Neural crest cell (in vitro differentiated cells): ENCODE measurements around the gene SMCP. TPM values are rescaled to one million over a fixed set of nuclear protein-coding genes. Genes with fewer than 3 reads are reported as not detected.

ENCODE experiments used
- DNase-seq: peaks from one replicate; pipeline ENCODE4 v3.0.0; 2021; ENCODE audit warnings: low read depth, mixed read lengths, low spot score
- H3K27ac Mint-ChIP-seq: one replicate; pipeline ENCODE4 v1.8.0; 2021; ENCODE audit warnings: mild to moderate bottlenecking, mixed read lengths; ENCODE audit not compliant: unreplicated experiment
- H3K27me3 Mint-ChIP-seq: 2 replicates; pipeline ENCODE4 v1.8.0; 2021; ENCODE audit warnings: low read depth, mild to moderate bottlenecking, mixed read lengths
- H3K36me3 Mint-ChIP-seq: 2 replicates; pipeline ENCODE4 v1.8.0; 2021; ENCODE audit warnings: low read depth, mild to moderate bottlenecking, mixed read lengths
- H3K4me1 Mint-ChIP-seq: 2 replicates; pipeline ENCODE4 v1.8.0; 2021; ENCODE audit warnings: mixed read lengths
- H3K4me3 Mint-ChIP-seq: one replicate; pipeline ENCODE4 v1.8.0; 2021; ENCODE audit warnings: mild to moderate bottlenecking, mixed read lengths
- H3K9me3 Mint-ChIP-seq: 2 replicates; pipeline ENCODE4 v1.8.0; 2021; ENCODE audit warnings: mixed read lengths
- total RNA-seq: library from RNA; stranded (reverse); gene quantifications from 2 replicates; pipeline ENCODE4 v1.2.1, GENCODE V29; 2021
- TF ChIP-seq, protein P1 (sequence below): fragments of 200-600 bp; sonication (generic); conservative IDR thresholded peaks from 2 replicates; pipeline ENCODE4 v1.5.0; 2021; ENCODE audit warnings: antibody characterized with exemption, mild to moderate bottlenecking

Gene SMCP
- total RNA-seq, 1 donor from 2014 or later: not detected

DNA sequence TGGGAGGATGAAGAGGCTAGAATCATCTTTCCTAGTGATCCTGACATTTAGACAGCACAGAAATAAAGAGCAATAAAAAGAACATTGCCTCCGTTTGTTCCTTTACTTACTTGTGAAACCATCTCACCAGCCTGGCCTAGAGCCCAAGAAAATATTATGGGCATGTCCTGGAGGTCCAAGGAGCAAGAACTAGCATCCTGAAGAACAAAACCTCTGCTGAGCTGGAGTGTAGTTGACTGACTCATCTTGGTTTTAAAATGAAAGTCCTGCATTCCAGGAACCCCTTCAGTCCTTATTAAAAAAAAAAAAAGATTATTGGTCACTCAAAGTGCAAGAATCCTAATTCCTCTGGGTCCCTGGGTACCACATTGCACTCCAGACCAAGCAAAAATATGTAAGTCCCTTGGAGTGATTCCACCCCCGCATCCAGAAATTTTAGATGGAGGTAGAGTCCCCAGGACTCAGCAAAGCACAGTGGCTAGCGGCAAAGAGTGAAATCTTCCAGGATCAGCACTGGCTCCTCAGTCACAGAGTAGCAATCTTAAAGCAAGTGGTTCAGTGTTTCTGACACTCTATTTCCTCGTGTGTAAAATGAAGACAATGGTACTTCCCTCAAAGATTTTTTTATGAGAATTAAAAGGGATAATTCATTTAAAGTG lies 7.0 kb downstream of the SMCP start:
- Mint-ChIP-seq H3K9me3 (peaks cover 5% of the 10 kb centered on the region), H3K27ac (no peak overlapping the region), H3K27me3 (no peaks in the 10 kb centered on the region), H3K36me3 (no peaks in the 10 kb centered on the region), H3K4me3 (no peak overlapping the region), H3K4me1 (no peaks in the 10 kb centered on the region)
- TF ChIP-seq, protein P1, sequence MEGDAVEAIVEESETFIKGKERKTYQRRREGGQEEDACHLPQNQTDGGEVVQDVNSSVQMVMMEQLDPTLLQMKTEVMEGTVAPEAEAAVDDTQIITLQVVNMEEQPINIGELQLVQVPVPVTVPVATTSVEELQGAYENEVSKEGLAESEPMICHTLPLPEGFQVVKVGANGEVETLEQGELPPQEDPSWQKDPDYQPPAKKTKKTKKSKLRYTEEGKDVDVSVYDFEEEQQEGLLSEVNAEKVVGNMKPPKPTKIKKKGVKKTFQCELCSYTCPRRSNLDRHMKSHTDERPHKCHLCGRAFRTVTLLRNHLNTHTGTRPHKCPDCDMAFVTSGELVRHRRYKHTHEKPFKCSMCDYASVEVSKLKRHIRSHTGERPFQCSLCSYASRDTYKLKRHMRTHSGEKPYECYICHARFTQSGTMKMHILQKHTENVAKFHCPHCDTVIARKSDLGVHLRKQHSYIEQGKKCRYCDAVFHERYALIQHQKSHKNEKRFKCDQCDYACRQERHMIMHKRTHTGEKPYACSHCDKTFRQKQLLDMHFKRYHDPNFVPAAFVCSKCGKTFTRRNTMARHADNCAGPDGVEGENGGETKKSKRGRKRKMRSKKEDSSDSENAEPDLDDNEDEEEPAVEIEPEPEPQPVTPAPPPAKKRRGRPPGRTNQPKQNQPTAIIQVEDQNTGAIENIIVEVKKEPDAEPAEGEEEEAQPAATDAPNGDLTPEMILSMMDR: no peak
- DNase-seq: no peak

DNA sequence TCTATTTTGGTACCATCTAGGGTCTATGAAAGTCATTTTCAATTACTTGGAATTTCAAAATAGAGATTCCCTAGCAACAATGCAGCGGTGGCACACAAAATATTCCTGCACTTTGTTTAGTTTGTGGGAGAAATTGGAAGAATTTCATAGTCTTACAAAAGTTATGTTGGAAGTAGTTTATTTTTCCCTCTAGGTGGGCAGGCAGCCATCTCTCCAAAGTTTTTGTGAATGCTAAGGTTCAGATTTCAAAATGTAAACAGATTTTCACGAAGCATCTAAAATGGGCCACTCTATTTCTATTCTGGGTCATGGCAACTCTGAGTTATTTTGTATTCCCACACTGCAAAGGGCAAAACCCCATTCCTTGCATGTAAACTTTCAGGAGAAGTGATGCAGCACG lies 8.0 kb downstream of the SMCP start:
- peaks cover 5% of the 10 kb centered on the region for H3K9me3 Mint-ChIP-seq
- TF ChIP-seq, protein P1: no peak
- H3K4me1 Mint-ChIP-seq: no peaks in the 10 kb centered on the region
- H3K4me3 Mint-ChIP-seq: no peak overlapping the region
- DNase-seq: no peak
- H3K36me3 Mint-ChIP-seq: no peaks in the 10 kb centered on the region
- no peak overlapping the region for H3K27ac Mint-ChIP-seq
- H3K27me3 Mint-ChIP-seq: no peaks in the 10 kb centered on the region

DNA sequence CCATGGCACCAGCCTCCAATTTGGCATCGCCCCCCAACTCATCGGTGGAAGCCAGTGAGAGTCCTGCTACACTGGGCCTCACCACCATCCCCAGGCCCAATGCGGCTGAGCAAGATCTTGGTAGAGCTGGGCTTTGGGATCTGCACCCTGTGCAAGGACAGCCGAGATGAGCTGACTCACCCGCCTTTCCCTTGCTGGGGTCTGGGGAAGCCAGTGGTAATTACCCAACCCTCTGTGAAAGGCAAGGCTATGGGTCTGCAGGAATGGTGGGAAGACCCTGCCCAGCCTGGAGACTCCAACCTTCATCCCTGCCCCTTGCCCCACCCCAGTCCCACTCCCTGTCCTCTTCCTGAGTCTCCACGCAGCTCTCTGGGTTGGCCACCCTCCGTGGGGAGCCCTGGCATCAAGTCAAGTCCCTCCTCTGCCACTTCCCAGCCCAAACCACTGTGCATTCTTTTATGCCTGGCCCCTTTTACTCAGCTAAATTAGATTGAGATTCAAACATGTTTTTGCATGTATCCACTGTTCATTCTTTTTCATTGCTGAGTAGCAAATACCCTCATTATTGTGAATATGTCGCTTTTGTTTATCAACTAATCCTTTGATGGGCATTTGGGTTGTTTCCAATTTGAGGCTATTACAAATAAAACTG lies 8.8 kb downstream of the SMCP start:
- H3K9me3 Mint-ChIP-seq: peaks cover 5% of the 10 kb centered on the region
- H3K36me3 Mint-ChIP-seq: no peaks in the 10 kb centered on the region
- no peak overlapping the region for H3K4me3 Mint-ChIP-seq
- no peaks in the 10 kb centered on the region for H3K27me3 Mint-ChIP-seq
- no peak for DNase-seq
- H3K4me1 Mint-ChIP-seq: no peaks in the 10 kb centered on the region
- no peak overlapping the region for H3K27ac Mint-ChIP-seq
- TF ChIP-seq, protein P1: no peak

DNA sequence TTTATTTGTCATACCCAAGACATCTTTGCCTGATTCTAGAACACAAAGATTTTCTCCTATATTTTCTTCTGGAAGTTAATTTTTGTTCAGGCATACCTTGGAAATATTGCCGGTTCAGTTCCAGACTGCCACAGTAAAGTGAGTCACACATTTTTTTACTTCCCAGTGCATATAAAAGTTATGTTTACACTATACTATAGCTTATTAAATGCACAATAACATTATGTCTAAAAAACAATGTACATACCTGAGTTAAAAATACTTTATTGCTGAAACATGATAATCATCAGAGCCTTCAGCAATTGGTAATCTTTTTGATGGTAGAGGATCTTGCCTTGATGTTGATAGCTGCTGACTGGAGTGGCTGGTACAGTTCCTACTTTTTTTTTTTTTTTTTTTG lies 10.0 kb downstream of the SMCP start:
- peaks cover 5% of the 10 kb centered on the region for H3K9me3 Mint-ChIP-seq

DNA sequence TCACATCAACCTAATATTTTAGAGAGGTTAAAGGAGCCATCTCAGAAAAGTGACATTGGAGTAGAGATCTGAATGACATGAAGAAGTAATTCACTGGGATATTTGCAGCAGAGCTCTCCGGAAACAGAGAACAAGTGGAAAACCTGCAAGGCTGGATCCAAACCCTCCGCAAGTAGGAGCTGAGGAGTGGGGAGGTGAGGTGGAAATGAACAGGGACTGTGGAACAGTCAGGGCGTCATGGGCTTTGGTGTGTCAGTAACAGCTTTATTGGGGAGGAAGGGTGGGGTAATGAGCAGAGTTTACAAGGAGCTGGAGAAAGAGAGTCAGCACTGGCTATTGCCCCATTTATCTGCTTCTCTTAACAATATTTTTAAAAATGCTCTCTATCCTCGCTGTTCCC lies 20.9 kb downstream of the SMCP start:
- H3K27me3 Mint-ChIP-seq: no peaks in the 10 kb centered on the region
- H3K27ac Mint-ChIP-seq: no peak overlapping the region
- H3K36me3 Mint-ChIP-seq: no peaks in the 10 kb centered on the region
- H3K4me1 Mint-ChIP-seq: no peaks in the 10 kb centered on the region
- no peak overlapping the region for H3K4me3 Mint-ChIP-seq
- TF ChIP-seq, protein P1: no peak
- DNase-seq: no peak
- H3K9me3 Mint-ChIP-seq: peaks cover 6% of the 10 kb centered on the region

More for the DNA sequence above, 10.0 kb downstream of the SMCP start:
- Mint-ChIP-seq H3K36me3 (no peaks in the 10 kb centered on the region), H3K4me1 (no peaks in the 10 kb centered on the region), H3K27ac (no peak overlapping the region), H3K4me3 (no peak overlapping the region), H3K27me3 (no peaks in the 10 kb centered on the region)
- no peak for DNase-seq
- TF ChIP-seq, protein P1: no peak
